H1 (cell line): ENCODE data around the gene ZNF608. TPM values are rescaled to one million over a fixed set of nuclear protein-coding genes. Genes with fewer than 3 reads are reported as not detected.
A peak's percentile ranks its signal among the peaks of the same experiment; 100 is the strongest.

Source experiments
- CTCF ChIA-PET: fragments of 300-600 bp; sonication (Branson Sonifier 250); formaldehyde crosslinking; loops from one replicate; lab custom pipeline; 2021; ENCODE audit not compliant: partially characterized antibody; lab: Charles Lee
- POLR2A ChIA-PET: fragments of 300-600 bp; sonication (Branson Sonifier 250); formaldehyde crosslinking; loops from one replicate; lab custom pipeline; 2021; ENCODE audit warnings: inconsistent platforms; ENCODE audit not compliant: partially characterized antibody; lab: Charles Lee
- DNase-seq, 2 experiments: peaks; one replicate each; pipeline versions ENCODE4 v3.0.0 to v3.0.0-alpha.2; 2010 to 2022; ENCODE audit warnings: low spot score in 2 of 2, low read depth in 1 of 2, mixed read lengths in 1 of 2
- FAIRE-seq: peaks from 2 replicates; lab custom pipeline; 2011; peaks lifted over from hg19 to GRCh38; lab: Jason Lieb, UNC
- H2AFZ ChIP-seq: 2 replicates; pipeline ENCODE4 v1.8.1; 2012; ENCODE audit warnings: low read length, inconsistent platforms
- H2AK5ac ChIP-seq: 2 replicates; pipeline ENCODE4 v1.6.1; 2013; ENCODE audit warnings: low read depth, low read length
- H2BK120ac ChIP-seq: replicated peaks from 2 replicates; pipeline ENCODE3; 2013; ENCODE audit warnings: low read depth, low read length, inconsistent platforms
- H2BK12ac ChIP-seq: 2 replicates; pipeline ENCODE4 v1.6.1; 2013; ENCODE audit warnings: low read depth, low read length
- H2BK15ac ChIP-seq: 2 replicates; pipeline ENCODE4 v1.6.1; 2013; ENCODE audit warnings: low read length
- H2BK20ac ChIP-seq: 2 replicates; pipeline ENCODE4 v1.6.1; 2013; ENCODE audit warnings: low read length
- H2BK5ac ChIP-seq: 2 replicates; pipeline ENCODE4 v1.6.1; 2013; ENCODE audit warnings: low read depth, low read length
- H3K14ac ChIP-seq: 2 replicates; pipeline ENCODE4 v1.6.1; 2013; ENCODE audit warnings: inconsistent platforms; ENCODE audit not compliant: insufficient read length
- H3K18ac ChIP-seq: 2 replicates; pipeline ENCODE4 v1.6.1; 2013; ENCODE audit warnings: low read length; ENCODE audit errors: extremely low read depth
- H3K23ac ChIP-seq: 2 replicates; pipeline ENCODE4 v1.6.1; 2013; ENCODE audit warnings: inconsistent platforms; ENCODE audit not compliant: insufficient read length
- H3K23me2 ChIP-seq: 2 replicates; pipeline ENCODE4 v1.6.1; 2013; ENCODE audit warnings: low read depth, low read length
- H3K27ac ChIP-seq: 2 replicates; pipeline ENCODE4 v1.6.1; 2011; ENCODE audit warnings: low read depth, low read length, inconsistent platforms
- H3K27me3 ChIP-seq, 4 experiments: replicated peaks in 1 of 4; 1 replicate in 1 of 4; 2 replicates in 3 of 4; pipeline versions ENCODE4 v1.6.1 to v1.8.1; 2011 to 2013; ENCODE audit warnings: low read length in 3 of 4, mild to moderate bottlenecking in 3 of 4, inconsistent platforms in 2 of 4, mixed read lengths in 2 of 4, moderate library complexity in 1 of 4; ENCODE audit not compliant: control insufficient read depth in 3 of 4, insufficient read depth in 3 of 4; ENCODE audit errors: extremely low read depth in 1 of 4
- H3K36me3 ChIP-seq, 4 experiments: 2 replicates each; pipeline versions ENCODE4 v1.6.1 to v1.8.1; 2011 to 2013; ENCODE audit warnings: mild to moderate bottlenecking in 4 of 4, low read length in 3 of 4, moderate library complexity in 2 of 4, control low read depth in 1 of 4, inconsistent platforms in 1 of 4; ENCODE audit not compliant: insufficient read depth in 4 of 4, control insufficient read depth in 2 of 4
- H3K4ac ChIP-seq: replicated peaks from 2 replicates; pipeline ENCODE3; 2013; ENCODE audit warnings: low read length, low read depth, mixed read lengths, inconsistent platforms; ENCODE audit not compliant: insufficient read length
- H3K4me1 ChIP-seq, 4 experiments: replicated peaks in 1 of 4; 1 replicate in 1 of 4; 2 replicates in 3 of 4; pipeline versions ENCODE4 v1.6.1 to v1.8.1; 2011 to 2013; ENCODE audit warnings: low read length in 3 of 4, inconsistent platforms in 2 of 4, mixed read lengths in 1 of 4; ENCODE audit not compliant: insufficient read depth in 4 of 4, control insufficient read depth in 3 of 4
- H3K4me2 ChIP-seq, 2 experiments: 2 replicates each; pipeline versions ENCODE4 v1.6.1 to v1.8.1; 2011 to 2013; ENCODE audit warnings: low read depth in 2 of 2, low read length in 2 of 2, control low read depth in 1 of 2, inconsistent platforms in 1 of 2, mild to moderate bottlenecking in 1 of 2; ENCODE audit not compliant: insufficient read depth in 1 of 2
- H3K4me3 ChIP-seq, 4 experiments: fragments of 200-600, 300-600 bp in 1 of 4; sonication (generic), shearing (Covaris generic), sonication (Bioruptor Twin) in 1 of 4; 2 replicates each; pipeline versions ENCODE4 v1.5.1 to v1.8.1; 2011 to 2016; ENCODE audit warnings: low read length in 4 of 4, low read depth in 3 of 4, control low read depth in 2 of 4, inconsistent platforms in 2 of 4, mild to moderate bottlenecking in 2 of 4, mixed read lengths in 1 of 4, moderate library complexity in 1 of 4; ENCODE audit not compliant: insufficient read depth in 2 of 4; ENCODE audit errors: extremely low read depth in 1 of 4
- H3K56ac ChIP-seq: replicated peaks from 2 replicates; pipeline ENCODE3; 2013; ENCODE audit warnings: low read depth, mild to moderate bottlenecking, mixed read lengths, low read length, inconsistent platforms; ENCODE audit not compliant: insufficient read length
- H3K79me1 ChIP-seq: 2 replicates; pipeline ENCODE4 v1.6.1; 2013; ENCODE audit warnings: low read depth, low read length, control low read depth
- H3K79me2 ChIP-seq, 2 experiments: 2 replicates each; pipeline versions ENCODE4 v1.6.1 to v1.8.1; 2012 to 2013; ENCODE audit warnings: low read length in 2 of 2, mild to moderate bottlenecking in 2 of 2, inconsistent platforms in 1 of 2; ENCODE audit not compliant: insufficient read depth in 2 of 2, control insufficient read depth in 1 of 2
- H3K9ac ChIP-seq, 4 experiments: replicated peaks in 1 of 4; 1 replicate in 1 of 4; 2 replicates in 3 of 4; pipeline versions ENCODE4 v1.6.1 to v1.8.1; 2011 to 2013; ENCODE audit warnings: low read depth in 3 of 4, low read length in 3 of 4, control low read depth in 2 of 4, mild to moderate bottlenecking in 2 of 4, moderate library complexity in 2 of 4, inconsistent platforms in 1 of 4; ENCODE audit errors: extremely low read depth in 1 of 4
- H3K9me3 ChIP-seq, 2 experiments: 2 replicates each; pipeline versions ENCODE4 v1.6.1 to v1.8.1; 2012 to 2013; ENCODE audit warnings: mild to moderate bottlenecking in 2 of 2, moderate library complexity in 2 of 2, control low read depth in 1 of 2, inconsistent platforms in 1 of 2, low read depth in 1 of 2, low read length in 1 of 2, mixed read lengths in 1 of 2; ENCODE audit not compliant: insufficient read depth in 2 of 2
- H4K20me1 ChIP-seq, 2 experiments: replicated peaks in 1 of 2; 2 replicates each; pipeline versions ENCODE3 to v1.8.1; 2011 to 2013; ENCODE audit warnings: inconsistent platforms in 2 of 2, low read length in 2 of 2, mild to moderate bottlenecking in 1 of 2; ENCODE audit not compliant: insufficient read depth in 2 of 2, control insufficient read depth in 1 of 2
- H4K5ac ChIP-seq: 2 replicates; pipeline ENCODE4 v1.6.1; 2013; ENCODE audit warnings: low read length, low read depth, mixed read lengths, inconsistent platforms; ENCODE audit not compliant: insufficient read length
- H4K8ac ChIP-seq: 2 replicates; pipeline ENCODE4 v1.8.0; 2013; ENCODE audit warnings: mild to moderate bottlenecking, moderate library complexity, low read length, inconsistent platforms; ENCODE audit not compliant: insufficient read depth; ENCODE audit errors: extremely low read depth
- H4K91ac ChIP-seq: replicated peaks from 2 replicates; pipeline ENCODE3; 2013; ENCODE audit warnings: low read length, mixed read lengths, inconsistent platforms; ENCODE audit not compliant: insufficient read length
- GABPA ChIP-seq: IDR thresholded peaks from 2 replicates; pipeline ENCODE4 v1.6.1; 2011; ENCODE audit warnings: mild to moderate bottlenecking, low read length, moderate library complexity, borderline replicate concordance; ENCODE audit not compliant: insufficient read depth
- PHF8 ChIP-seq: fragments of 200-600 bp; sonication (generic); conservative IDR thresholded peaks from 2 replicates; pipeline ENCODE4 v1.7.1; 2012; ENCODE audit warnings: low read depth, mild to moderate bottlenecking, inconsistent platforms, low read length, moderate library complexity
- SIX5 ChIP-seq: IDR thresholded peaks from 2 replicates; pipeline ENCODE4 v1.6.1; 2011; ENCODE audit warnings: mild to moderate bottlenecking, low read depth, low read length
- SP4 ChIP-seq: IDR thresholded peaks from 2 replicates; pipeline ENCODE4 v1.6.1; 2012; ENCODE audit warnings: low read length, inconsistent platforms
- TBP ChIP-seq: IDR thresholded peaks from 2 replicates; pipeline ENCODE4 v1.6.1; 2011; ENCODE audit warnings: low read depth, low read length, improper control_type of control experiment
- WGBS, 2 experiments: shearing (Covaris generic) in 1 of 2; methylation state at CpG; one replicate each; pipeline versions ENCODE4 v1.1.6 to v1.1.7; 2013 to 2015; ENCODE audit warnings: low lambda C conversion rate in 2 of 2, mixed read lengths in 2 of 2, inconsistent platforms in 1 of 2, low coverage in 1 of 2, missing lambda C conversion rate in 1 of 2; ENCODE audit not compliant: insufficient replicate concordance in 2 of 2, insufficient coverage in 1 of 2, insufficient read length in 1 of 2; ENCODE audit errors: extremely low coverage in 1 of 2, missing lambda C conversion rate in 1 of 2; 5-methylcytosine and 5-hydroxymethylcytosine counted together
- polyA plus RNA-seq, 7 experiments: library from polyadenylated mRNA; depleted of rRNA in 3 of 7; stranded (reverse) in 5 of 7; unstranded in 2 of 7; fragments of >200 nt in 5 of 7; fragments of 200-250 nt in 2 of 7; gene quantifications; 1 replicate in 5 of 7; 2 replicates in 1 of 7; 4 replicates in 1 of 7; pipeline versions ENCODE4 v1.2.1 to v1.2.3, GENCODE V29; 2011 to 2013; ENCODE audit warnings: missing spikeins in 2 of 7, mixed read lengths in 2 of 7
- total RNA-seq: library from RNA; stranded (reverse); fragmentation: NEBNext Ultra II Directional; extraction: Animal tissue kit (Norgen Biotek cat#: 25700); gene quantifications from 2 replicates; pipeline ENCODE4 v1.2.1, GENCODE V29; 2021

ZNF608 gene
- total and polyA plus RNA-seq, 2 of the 8 experiments (the other 6 are each of a cell fraction or from before 2014, with no cell fraction given) = 17.2 to 40.8 TPM

GRCh38 chr5:124701873-124702425, 44.5 kb downstream of the ZNF608 start:
- Histone ChIP-seq H4K8ac (no peak overlapping the region), H3K27me3 (peaks cover 0 to 1% (median 0%) of the 10 kb centered on the region in 4 experiments; a peak in 1 of 7 replicates), H3K4me2 (peak overlapping the region in 1 of 2 experiments; percentile 14; a peak in 1 of 4 replicates), H2BK15ac (no peak overlapping the region), H3K27ac (no peak overlapping the region), H2BK5ac (no peak overlapping the region), H3K79me1 (peaks cover 12% of the 10 kb centered on the region; the same call in 1 of the 2 replicates), H3K18ac (no peak overlapping the region), H3K4me3 (no peak overlapping the region), H3K4me1 (peaks cover under 1 to 41% (median 34%) of the 10 kb centered on the region in 4 experiments), H2AK5ac (0 out of 2 replicates have a peak overlapping the region, but pooled peaks have one; percentile 19), H3K4ac (no peak overlapping the region), H3K23ac (no peak overlapping the region), H2BK12ac (no peak overlapping the region)
- TF ChIP-seq GABPA (no peak), TBP (no peak), PHF8 (no peak), SP4 (no peak), SIX5 (no peak)
- TF ChIP-seq, all 59 proteins: peak for 0
- H3K36me3 ChIP-seq = peaks cover 0 to 5% (median 0%) of the 10 kb centered on the region in 4 experiments; a peak in 1 of 8 replicates
- peaks cover 5 to 12% of the 10 kb centered on the region in 2 experiments for H4K20me1 ChIP-seq
- FAIRE-seq (peak; percentile 91), DNase-seq (no peak)
- H3K23me2 ChIP-seq = no peaks in the 10 kb centered on the region
- no peak overlapping the region for H2BK20ac ChIP-seq
- no peak overlapping the region; a peak in 1 of 7 replicates for H3K9ac ChIP-seq
- POLR2A ChIA-PET = interaction anchor here (1.1 kb wide), 1 partner anchor 37 kb away, joined by 3 read pairs; no protein-coding TSS in a partner anchor
- WGBS, 2 experiments = 65% methylated on average over 6 of the region's 6 CpGs; no CpG with 5 or more reads in 1 of the 2 experiments
- CTCF ChIA-PET = no interaction called here
- H4K91ac ChIP-seq = no peak overlapping the region
- H3K9me3 ChIP-seq = no peaks in the 10 kb centered on the region
- no peak overlapping the region for H2BK120ac ChIP-seq
- no peak overlapping the region for H3K14ac ChIP-seq
- H3K56ac ChIP-seq = no peak overlapping the region
- H4K5ac ChIP-seq = no peak overlapping the region
- H2AFZ ChIP-seq = no peak overlapping the region
- peaks cover 17 to 100% of the 10 kb centered on the region in 2 experiments for H3K79me2 ChIP-seq
